GM18519 (cell line): ENCODE results near the gene IFT20.
A peak's percentile ranks its signal among the peaks of the same experiment; 100 is the strongest.

Experiments
- ATAC-seq: cut with Tn5 transposase; IDR thresholded peaks from one replicate; pipeline ENCODE4 v1.9.1; 2021; ENCODE audit warnings: mild to moderate bottlenecking, moderate library complexity; ENCODE audit not compliant: unreplicated experiment, low FRiP score

Gene IFT20

DNA sequence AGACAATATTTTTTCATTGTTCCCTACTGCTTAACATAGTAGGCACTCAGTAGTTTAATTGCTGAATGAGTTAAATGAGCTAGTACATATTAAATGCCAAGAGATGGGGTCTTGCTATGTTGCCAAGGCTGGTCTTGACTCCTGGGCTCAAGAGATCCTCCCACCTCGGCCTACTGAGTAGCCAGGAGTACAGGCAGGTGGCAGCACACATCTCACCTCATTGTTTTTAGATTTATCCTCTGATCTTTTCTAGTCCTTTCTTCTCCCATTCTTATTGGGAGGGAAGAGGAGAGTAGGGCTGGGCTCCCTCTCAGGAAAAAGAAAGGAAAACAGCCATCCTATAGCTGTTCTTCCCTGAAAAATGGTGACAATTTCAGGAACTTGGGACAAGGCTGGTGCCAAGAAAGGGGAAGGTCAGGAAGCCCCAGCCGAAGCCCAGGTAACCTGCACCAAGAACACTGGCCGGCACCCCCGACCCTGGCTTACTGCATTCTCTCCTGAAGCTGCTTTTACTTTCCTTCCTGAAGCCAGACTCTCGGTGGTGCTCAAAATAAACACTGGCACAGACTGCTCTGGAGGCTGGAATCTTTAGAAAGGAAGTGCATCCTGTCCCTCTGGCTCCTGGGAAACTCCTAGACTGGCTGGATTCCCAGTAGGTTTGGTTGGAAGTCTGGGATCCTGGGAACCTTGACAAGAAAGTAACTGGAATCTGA lies 2.9 kb upstream of the IFT20 start:
- no peak for ATAC-seq

- no peak for ATAC-seq
Observed at GRCh38 chr17:28335959-28336871, 943 bp upstream of the IFT20 start.

DNA sequence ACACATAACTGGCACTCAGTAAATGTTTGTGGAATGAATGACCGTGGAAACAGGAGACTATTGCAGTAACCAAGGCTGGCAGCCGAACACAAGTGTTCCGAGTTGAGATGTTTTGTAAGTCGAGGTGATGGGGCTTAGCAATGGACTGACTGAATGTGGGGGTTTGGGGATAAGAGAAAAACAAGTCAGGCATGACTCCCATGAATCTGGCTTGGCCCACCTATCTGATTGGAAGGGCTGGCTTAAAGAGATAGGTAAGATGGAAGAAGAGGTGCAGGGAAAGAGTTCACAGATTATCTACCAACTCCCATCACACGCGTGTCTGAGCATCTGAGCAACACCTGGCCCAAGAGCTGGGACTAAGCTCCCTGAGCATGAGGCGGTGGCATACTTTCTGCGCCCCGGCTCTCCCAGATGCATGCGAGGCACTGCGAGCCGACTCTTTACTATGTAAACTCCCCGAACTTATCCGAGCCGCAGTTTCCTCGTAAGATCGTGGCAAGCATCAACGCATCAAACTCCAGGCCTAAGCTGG lies 539 bp downstream of the IFT20 start:
- ATAC-seq, result no peak

DNA sequence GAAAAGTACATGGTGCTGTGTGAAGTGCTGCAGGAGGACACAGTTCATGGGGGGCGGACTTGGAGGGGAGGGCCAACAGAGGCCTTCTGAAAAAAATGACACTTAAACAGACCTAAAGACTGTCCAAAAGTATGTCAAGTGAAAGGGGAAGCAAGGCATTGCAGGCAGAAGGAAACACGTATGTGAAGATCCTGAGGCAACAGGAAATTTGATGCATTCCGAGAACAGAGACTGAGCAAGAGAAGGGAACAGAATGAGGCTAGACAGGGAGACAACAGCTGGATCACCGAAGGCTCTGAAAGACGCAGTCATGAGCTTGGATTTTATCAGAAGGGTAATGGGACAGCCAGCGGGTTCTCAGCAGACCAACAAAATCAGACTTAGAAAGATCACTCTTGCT lies 1.1 kb downstream of the IFT20 start:
- no peak for ATAC-seq

DNA sequence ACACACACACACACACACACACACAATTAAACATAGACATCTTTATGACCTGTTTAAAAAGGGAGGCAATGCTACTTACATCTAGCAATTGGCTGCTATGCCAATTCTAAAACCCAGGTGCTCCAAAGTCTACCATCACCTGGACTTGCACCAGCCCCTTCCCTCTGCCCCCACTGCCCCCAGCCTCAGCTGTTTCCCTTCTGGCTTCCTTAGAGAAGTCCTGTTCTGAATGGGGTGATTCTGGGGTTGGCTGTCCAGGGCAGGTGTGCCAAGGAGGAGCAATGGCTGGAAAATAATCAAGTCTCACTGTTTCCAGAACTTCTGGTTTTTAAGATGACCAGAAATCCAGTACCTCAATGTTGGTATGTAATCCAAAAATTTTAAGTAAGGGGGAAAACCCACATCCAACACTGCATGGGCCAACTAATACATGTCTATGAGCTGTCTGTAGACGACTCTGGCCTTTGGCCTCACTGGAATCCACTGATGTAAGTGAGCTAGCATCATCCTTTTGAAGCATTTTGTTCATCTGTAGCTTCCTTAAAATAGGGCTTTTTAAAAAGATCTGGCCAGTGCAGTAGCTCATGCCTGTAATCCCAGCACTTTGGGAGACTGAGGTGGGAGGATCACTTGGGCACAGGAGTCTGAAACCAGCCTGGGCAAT lies 2.1 kb downstream of the IFT20 start:
- ATAC-seq, result no peak

GRCh38 chr17:28331891-28332420 lies 3.3 kb downstream of the IFT20 start:
- no peak for ATAC-seq

- no peak for ATAC-seq
Observed at GRCh38 chr17:28330671-28331070, 4.6 kb downstream of the IFT20 start.

- no peak for ATAC-seq
Observed at GRCh38 chr17:28328325-28328724, 6.9 kb downstream of the IFT20 start.

- ATAC-seq, result no peak
Observed at GRCh38 chr17:28327709-28328108, 7.6 kb downstream of the IFT20 start.

DNA sequence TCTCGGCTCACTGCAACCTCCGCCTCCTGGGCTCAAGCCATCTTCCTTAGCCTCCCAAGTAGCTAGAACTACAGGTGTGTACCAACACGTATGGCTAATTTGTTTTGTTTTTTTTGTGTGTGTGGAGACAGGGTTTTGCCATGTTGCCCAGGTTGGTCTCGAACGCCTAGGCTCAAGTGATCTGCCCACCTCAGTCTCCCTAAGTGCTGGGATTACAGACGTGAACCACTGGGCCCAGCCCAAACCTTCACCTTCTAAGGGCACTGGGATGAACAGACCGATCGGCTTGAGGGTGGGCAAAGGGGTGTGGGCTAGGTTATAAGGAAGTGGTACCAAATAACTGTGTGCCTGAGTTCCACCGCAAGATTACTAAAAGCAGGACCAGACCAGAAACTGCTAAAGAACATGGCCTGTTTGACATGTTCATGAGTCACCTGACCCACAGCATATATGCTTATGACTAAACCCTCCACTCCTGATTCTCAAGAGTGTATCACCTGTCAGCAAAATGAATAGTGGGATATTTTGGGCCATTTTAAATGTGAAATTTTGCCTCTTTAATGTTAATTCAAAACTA lies 8.2 kb downstream of the IFT20 start:
- peak; percentile 59 for ATAC-seq

DNA sequence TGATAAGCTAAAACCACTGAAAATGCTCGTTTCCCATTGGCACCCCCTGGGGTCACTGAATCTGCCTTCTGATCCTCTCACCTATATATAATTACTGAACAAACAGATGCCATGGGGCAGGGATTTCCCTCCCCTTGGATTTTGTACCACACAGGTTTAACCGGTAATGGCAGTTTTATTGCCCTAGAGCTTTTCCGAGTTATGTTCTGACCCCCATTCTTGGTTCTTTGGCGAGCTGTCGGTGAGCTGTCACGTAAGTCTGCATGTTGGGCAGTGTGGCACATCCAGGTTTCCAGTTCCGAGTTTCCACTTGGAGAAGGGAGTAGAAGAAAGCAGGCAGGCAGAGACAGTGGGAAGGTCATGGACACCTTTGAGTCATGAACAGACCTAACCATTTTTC lies 9.2 kb downstream of the IFT20 start:
- no peak for ATAC-seq

DNA sequence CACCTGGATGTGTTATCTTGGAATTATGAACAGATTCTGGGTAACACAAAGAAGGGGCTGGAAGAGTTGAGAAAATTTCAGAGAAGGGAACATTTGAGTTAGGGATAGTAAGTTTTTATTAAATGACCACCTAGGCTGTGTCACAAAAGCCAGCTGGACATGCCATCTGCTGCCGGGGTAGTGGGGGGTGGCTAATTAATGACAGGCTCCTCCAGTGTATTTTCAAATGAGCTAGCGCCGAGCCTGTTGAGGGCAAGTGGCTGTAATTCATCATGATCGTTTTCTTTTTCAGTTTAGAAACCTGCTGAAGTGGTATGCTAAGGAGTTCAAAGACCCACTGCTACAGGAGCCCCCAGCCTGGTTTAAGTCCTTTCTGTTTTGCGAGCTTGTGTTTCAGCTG lies 10.1 kb downstream of the IFT20 start:
- no peak for ATAC-seq

GRCh38 chr17:28324781-28325180 lies 10.5 kb downstream of the IFT20 start:
- ATAC-seq, result no peak

- no peak for ATAC-seq
Observed at GRCh38 chr17:28324267-28324745, 11.0 kb downstream of the IFT20 start.

DNA sequence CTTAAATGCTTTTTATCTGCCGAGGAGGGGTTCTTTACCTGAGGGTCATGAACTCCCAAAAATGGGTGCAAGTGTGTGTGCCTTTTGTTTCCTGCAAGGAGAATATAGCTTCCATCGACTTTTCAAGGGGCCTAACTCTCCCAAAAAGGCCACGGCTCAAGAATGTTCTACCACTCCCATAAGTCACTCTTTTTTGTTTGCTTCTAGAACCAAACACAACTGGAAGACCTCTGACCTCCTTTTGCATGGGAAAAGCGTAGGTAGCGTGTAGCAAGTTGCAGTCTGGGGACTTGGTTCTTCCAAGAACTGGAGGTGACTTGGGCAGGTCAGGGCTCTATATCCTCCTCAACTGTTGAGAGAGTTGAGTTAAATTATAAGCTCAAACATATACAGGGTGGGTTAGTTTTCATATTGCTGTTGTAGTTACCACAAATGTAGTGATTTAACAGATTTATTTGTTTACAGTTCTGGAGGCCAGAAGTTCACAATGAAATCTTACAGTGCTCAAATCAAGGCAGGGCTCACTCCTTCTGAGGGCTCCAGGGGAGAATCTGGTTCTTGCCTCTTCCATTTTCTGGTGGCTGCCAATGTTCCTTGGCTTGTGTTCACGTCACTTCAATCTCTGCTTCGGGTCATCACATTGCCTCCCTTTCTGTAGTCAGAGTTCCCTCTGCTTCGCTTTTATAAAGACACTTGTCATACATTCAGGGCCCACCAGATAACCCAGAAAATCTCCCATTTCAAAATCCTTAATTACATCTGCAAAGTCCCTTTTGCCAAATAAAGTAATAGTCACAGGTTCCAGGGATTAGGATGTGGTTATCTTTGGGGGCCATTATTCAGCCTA lies 14.8 kb downstream of the IFT20 start:
- ATAC-seq, result no peak

DNA sequence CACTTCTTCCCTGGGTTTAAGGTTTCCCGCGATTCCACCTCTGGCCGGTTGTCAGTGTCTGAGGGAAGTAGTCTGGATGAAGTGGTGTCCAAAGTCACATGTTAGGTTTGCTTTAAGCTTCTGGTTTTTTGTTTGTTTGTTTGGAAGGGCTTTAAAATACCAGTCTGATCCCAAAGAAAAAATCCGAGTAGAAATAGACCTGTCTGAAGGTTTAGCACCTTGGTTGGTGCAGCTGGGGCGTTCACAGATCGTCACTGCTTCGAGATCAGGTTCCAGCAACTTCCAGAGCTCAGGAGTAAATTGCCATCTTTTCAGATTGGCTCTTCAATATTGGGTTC lies 15.7 kb downstream of the IFT20 start:
- ATAC-seq, result no peak

DNA sequence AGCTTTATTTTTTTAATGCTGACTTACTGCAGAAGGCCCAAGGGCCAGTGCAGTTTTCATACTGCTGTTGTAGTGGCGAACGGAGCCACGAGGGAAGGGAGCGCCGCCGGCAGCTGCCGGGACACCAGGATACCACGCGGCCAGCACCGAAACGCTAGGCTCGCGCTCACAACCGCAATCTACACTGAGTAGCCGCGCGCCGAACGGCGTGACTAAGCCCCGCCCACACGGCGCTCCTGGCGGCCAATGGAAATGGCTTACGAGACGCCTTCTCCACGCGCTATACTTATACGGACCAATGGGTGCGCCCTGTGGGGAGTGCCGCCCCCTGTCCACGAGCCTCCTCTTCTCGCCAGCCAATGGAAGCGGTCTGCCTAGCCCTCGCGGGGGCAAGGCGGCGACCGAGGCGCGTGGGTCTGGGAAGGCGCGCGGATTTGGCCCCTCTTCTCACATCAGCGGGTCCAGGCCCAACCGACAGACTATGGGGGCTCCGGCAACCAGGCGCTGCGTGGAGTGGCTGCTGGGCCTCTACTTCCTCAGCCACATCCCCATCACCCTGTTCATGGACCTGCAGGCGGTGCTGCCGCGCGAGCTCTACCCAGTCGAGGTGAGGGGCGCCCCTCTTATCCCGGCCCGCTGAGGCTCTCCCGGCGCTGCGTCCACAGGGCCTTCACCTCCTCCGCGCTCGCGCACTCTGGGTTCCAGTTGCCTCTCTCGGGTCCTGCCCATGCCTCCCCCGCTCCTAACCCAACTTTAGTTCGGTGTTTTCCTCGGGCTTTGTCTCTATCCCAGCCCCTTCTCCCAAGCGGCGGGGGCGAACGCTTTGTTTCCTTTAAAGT lies 16.3 kb downstream of the IFT20 start, which contains the start of gene TMEM97:
Gene TMEM97 (plus strand): TSS at position 442 of the 839 bp plus-strand sequence. CDS start 40 bp downstream, at position 482.
- peak; percentile 85 for ATAC-seq

DNA sequence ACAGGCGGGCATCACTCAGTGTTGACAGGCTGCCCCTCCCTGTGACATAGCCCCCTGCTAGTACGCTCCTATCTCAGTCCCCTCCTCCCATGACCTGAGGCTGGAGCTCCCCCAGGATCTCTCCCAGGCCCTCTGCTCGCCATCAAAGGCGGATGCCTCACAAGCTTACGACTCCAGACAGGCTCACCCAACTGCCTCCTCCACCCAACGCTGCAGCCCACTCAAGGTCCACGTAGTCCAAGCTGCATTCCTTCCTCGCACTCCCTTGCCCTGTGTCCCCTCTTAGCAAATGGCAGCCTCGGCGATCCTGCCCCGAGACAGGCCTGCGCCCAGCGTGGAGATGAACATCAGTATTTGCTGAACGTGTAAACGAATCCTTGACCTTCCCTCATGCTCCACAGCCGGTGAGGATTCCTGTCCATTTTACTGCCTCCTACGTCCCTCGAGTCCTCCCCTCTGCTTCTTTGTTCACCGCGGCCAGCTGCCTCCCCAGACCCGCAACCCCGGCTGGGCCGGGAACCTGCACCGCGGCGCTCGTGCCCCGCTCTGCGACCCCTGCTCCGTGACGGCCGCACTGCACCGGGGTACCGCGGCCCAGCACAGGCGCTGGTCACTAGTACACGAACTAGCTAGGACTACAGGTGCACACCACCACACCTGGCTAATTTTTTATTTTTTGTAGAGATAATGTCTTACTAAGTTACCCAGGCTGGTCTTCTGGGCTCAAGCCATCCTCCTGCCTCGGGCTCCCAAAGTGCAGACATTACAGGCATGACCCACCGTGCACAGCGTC lies 17.1 kb downstream of the IFT20 start:
- peak; percentile 7 for ATAC-seq
